Suprapubic skin (tissue), 4 donors: ENCODE results near the gene SLC6A7. TPM values are rescaled to one million over a fixed set of nuclear protein-coding genes. Genes with fewer than 3 reads are reported as not detected.

ENCODE experiments used
- DNase-seq, 2 donors: peaks; one replicate each; pipeline ENCODE4 v3.0.0-alpha.2; 2019; ENCODE audit warnings: low spot score in 2 of 2
- H3K27ac ChIP-seq: fragments of 200-600 bp; sonication (generic); one replicate; pipeline ENCODE4 v1.5.1; 2019
- H3K27me3 ChIP-seq: fragments of 200-600 bp; sonication (generic); one replicate; pipeline ENCODE4 v1.5.1; 2019
- H3K36me3 ChIP-seq: fragments of 200-600 bp; sonication (generic); one replicate; pipeline ENCODE4 v1.5.1; 2019
- H3K4me1 ChIP-seq: fragments of 200-600 bp; sonication (generic); one replicate; pipeline ENCODE4 v1.5.1; 2019
- H3K4me3 ChIP-seq: fragments of 200-600 bp; sonication (generic); one replicate; pipeline ENCODE4 v1.5.1; 2019; ENCODE audit warnings: mild to moderate bottlenecking
- H3K9me3 ChIP-seq: fragments of 200-600 bp; sonication (generic); one replicate; pipeline ENCODE4 v1.5.1; 2019
- EP300 ChIP-seq: sonication (generic); formaldehyde crosslinking; IDR thresholded peaks from one replicate; pipeline ENCODE4 v1.6.1; 2017; ENCODE audit warnings: antibody characterized with exemption
- POLR2A ChIP-seq, 2 donors: fragments of 450-650 bp; IDR thresholded peaks; one replicate each; pipeline ENCODE4 v1.6.1; 2017; ENCODE audit warnings: antibody characterized with exemption in 2 of 2, mild to moderate bottlenecking in 2 of 2, moderate library complexity in 2 of 2
- POLR2AphosphoS5 ChIP-seq, 3 donors: sonication (generic); formaldehyde crosslinking; IDR thresholded peaks; one replicate each; pipeline ENCODE4 v1.6.1; 2017; ENCODE audit warnings: antibody characterized with exemption in 3 of 3
- WGBS: methylation state at CpG from one replicate; pipeline ENCODE4 v1.1.5; 2018; 5-methylcytosine and 5-hydroxymethylcytosine counted together
- total RNA-seq, 4 donors: library from RNA; depleted of rRNA; stranded (reverse); fragments of >200 nt; gene quantifications; one replicate each; pipeline ENCODE4 v1.1.0, GENCODE V29; 2016
- TF ChIP-seq, protein P1 (sequence below), 2 donors: fragments of 200-600 bp in 1 of 2; fragments of 450-650 bp in 1 of 2; sonication (generic) in 1 of 2; IDR thresholded peaks; one replicate each; pipeline ENCODE4 v1.5.1; 2016 to 2019; ENCODE audit warnings: antibody characterized with exemption in 2 of 2, mild to moderate bottlenecking in 1 of 2, moderate library complexity in 1 of 2

SLC6A7 gene
- total RNA-seq, 4 donors from 2014 or later: not detected

DNA sequence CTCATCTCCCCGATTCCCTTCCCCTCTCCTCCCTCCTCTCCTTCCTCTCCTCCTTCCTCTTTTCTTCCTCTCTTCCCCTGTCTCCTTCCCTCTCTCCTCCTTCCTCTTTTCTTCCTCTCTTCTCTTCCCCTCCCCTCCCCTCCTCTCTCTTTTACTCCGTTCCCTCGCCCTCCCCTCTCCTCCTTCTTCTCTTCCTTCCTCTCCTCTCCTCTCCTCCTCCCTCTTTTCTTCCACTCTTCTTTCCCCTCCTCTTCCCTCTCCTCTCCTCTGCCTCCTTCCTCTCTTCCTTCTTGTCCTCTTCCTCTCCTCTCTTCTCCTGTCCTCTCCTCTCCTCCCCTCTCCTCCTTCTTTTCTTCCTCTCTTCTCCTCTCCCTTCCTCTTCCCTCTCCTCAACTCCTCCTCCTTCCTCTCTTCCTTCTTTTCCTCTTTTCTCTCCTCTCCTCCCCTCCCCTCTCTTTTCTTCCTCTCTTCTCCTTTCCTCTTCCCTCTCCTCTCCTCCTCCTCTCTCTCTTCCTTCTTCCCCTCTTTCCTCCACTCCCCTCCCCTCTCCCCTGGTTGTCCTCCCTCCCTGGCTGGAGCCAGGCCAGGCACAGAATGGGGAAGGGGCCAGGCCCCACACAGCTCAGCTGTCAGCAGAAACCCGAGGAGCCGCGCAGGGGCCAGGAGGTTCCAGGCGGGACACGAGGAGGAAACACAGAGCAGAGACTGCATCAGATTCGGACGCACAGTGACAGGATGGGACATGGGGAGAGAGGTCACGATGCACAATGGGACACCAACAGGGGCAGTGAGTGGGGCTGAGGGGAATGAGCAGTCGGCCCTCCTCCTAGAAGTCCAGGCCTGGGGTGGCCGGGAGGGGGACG lies 51.7 kb downstream of the SLC6A7 start:
- WGBS: 80% methylated on average over 14 of the region's 14 CpGs
- H3K36me3 ChIP-seq: no peaks in the 10 kb centered on the region

DNA sequence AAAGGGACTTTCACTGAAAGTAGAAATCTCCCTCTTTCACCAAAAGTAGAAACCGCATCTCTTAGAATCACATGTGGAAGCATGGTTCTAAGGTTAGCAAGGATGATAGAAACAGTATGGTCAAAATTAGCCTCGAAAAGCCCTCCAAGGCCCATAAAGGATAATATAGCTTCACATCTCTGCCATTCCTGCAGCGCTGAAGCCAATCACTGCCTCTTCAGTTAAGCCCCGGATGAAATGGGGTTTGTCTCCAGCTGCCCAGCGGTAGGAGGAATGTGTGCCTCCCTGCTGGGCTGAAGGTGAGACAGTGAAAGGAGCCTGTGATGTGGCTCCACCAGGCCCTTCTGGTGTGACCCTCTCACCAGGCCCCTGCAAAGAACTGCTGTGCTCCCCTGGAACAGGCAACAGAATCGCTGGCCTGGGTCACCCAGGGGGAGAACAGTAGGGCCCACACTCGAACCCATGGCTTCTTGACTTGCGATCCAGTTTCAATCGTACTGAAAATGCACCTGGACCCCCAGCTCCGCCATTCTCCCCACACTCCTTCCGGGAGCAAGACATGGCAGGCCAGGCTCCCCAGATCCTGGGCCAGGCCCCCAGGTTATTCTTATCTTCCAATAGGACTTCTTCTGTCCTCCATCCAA lies 52.5 kb downstream of the SLC6A7 start:
- Histone ChIP-seq H3K9me3 (no peaks in the 10 kb centered on the region), H3K27ac (no peak overlapping the region), H3K4me1 (peaks cover 11% of the 10 kb centered on the region), H3K36me3 (no peaks in the 10 kb centered on the region), H3K27me3 (no peaks in the 10 kb centered on the region), H3K4me3 (no peak overlapping the region)
- TF ChIP-seq POLR2AphosphoS5 (IDR thresholded peaks at IDR 0.05) (no peak), POLR2A (IDR thresholded peaks at IDR 0.05) (no peak)
- TF ChIP-seq, protein P1, sequence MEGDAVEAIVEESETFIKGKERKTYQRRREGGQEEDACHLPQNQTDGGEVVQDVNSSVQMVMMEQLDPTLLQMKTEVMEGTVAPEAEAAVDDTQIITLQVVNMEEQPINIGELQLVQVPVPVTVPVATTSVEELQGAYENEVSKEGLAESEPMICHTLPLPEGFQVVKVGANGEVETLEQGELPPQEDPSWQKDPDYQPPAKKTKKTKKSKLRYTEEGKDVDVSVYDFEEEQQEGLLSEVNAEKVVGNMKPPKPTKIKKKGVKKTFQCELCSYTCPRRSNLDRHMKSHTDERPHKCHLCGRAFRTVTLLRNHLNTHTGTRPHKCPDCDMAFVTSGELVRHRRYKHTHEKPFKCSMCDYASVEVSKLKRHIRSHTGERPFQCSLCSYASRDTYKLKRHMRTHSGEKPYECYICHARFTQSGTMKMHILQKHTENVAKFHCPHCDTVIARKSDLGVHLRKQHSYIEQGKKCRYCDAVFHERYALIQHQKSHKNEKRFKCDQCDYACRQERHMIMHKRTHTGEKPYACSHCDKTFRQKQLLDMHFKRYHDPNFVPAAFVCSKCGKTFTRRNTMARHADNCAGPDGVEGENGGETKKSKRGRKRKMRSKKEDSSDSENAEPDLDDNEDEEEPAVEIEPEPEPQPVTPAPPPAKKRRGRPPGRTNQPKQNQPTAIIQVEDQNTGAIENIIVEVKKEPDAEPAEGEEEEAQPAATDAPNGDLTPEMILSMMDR (IDR thresholded peaks at IDR 0.05): no peak
- whole genome bisulfite sequencing: 92% methylated on average over 11 of the region's 11 CpGs
- no peak for DNase-seq

More for the DNA sequence above, 51.7 kb downstream of the SLC6A7 start:
- H3K9me3 ChIP-seq: no peaks in the 10 kb centered on the region
- peaks cover 11% of the 10 kb centered on the region for H3K4me1 ChIP-seq
- H3K27me3 ChIP-seq: no peaks in the 10 kb centered on the region
- no peak for DNase-seq
- TF ChIP-seq POLR2AphosphoS5 (IDR thresholded peaks at IDR 0.05): no peak
- TF ChIP-seq, protein P1 (IDR thresholded peaks at IDR 0.05): no peak
- TF ChIP-seq EP300: no peak
- H3K4me3 ChIP-seq: no peak overlapping the region
- H3K27ac ChIP-seq: no peak overlapping the region

DNA sequence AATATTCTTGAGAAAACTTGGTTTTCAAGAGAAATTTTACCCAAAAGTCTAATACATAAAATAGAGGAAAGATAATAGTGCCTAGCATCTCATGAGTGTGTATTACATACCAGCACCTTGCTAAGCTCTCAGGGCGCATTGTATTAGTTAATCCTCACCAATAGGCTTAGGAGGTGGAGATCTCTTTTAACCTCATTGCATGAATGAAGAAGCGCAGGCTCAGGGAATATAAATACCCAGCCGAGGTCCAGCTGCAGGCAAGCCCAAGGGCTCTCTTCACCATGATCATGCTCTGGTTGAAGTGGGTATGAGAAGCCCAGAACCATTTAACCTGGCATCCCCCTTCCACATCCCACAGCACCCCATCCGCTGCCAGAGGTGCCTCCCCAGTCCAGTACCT lies 53.7 kb downstream of the SLC6A7 start:
- no peaks in the 10 kb centered on the region for H3K9me3 ChIP-seq
- H3K4me3 ChIP-seq: no peak overlapping the region
- WGBS: 76% methylated on average over 4 of the region's 4 CpGs
- H3K36me3 ChIP-seq: no peaks in the 10 kb centered on the region
- no peaks in the 10 kb centered on the region for H3K27me3 ChIP-seq
- no peak for TF ChIP-seq POLR2A (IDR thresholded peaks at IDR 0.05)
- TF ChIP-seq POLR2AphosphoS5 (IDR thresholded peaks at IDR 0.05): no peak
- TF ChIP-seq, protein P1 (IDR thresholded peaks at IDR 0.05): no peak
- no peak for DNase-seq
- no peak overlapping the region for H3K27ac ChIP-seq
- peaks cover 11% of the 10 kb centered on the region for H3K4me1 ChIP-seq

DNA sequence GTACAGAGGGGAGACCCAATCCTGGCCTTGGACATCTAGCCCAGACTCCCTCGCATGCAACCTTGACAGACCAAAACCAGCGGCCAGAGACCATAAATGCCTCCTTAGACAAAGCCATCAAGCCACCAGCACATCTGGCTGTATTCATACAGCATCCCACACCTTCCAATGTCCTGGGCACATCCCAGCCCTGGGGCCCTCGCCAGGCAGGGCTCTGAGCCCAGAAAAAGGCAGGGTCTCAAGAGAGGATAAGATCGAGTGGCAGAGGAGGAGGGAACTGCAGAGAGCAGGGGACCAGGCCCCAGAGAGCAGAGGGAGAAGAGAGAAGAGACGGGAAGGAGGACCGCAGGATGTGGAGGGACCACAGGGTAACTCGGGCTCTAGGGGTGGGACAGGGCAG lies 54.3 kb downstream of the SLC6A7 start:
- H3K36me3 ChIP-seq: no peaks in the 10 kb centered on the region
- no peaks in the 10 kb centered on the region for H3K27me3 ChIP-seq
- no peaks in the 10 kb centered on the region for H3K9me3 ChIP-seq
- peaks cover 11% of the 10 kb centered on the region for H3K4me1 ChIP-seq
- H3K4me3 ChIP-seq: no peak overlapping the region
- WGBS: 62% methylated on average over 7 of the region's 7 CpGs
- DNase-seq: no peak
- H3K27ac ChIP-seq: no peak overlapping the region
- TF ChIP-seq EP300: no peak
- no peak for TF ChIP-seq POLR2AphosphoS5 (IDR thresholded peaks at IDR 0.05)
- TF ChIP-seq POLR2A (IDR thresholded peaks at IDR 0.05): no peak
- TF ChIP-seq, protein P1 (IDR thresholded peaks at IDR 0.05): no peak

DNA sequence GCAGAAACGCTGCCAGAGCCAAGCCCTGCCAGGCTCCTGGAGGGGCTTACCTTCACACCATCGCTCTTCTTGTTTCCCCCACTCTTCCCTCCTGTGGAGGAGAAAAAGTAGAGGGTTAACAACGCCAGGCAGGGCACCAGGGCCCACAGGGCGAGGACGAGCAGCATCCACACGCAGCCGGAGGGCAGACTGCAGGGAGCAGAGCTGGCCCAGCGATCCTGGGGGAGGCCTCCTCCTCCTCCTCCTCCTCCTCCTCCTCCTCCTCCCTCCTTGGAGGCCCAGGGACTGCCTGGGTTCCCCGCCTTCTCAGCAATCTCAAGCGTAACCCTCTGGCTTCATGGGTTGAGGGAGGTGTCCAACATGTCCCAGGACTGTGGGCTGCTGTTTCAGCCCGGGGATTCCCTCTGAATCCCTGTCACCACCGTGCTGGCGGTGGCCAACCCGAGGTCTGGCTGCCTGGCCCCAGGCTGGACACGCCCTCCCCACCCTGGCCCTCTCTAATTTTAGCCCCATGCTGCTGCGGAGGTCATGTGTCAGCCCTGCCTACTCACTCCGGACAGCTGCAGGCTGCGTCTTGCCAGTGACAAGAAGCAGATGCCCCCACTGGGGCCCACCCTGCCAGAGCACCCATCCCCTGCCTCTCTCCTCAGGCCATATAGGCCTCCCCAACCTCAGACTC lies 55.4 kb downstream of the SLC6A7 start:
- no peak overlapping the region for H3K27ac ChIP-seq

More for the DNA sequence above, 55.4 kb downstream of the SLC6A7 start:
- 67% methylated on average over 18 of the region's 18 CpGs for WGBS
- DNase-seq: no peak
- Histone ChIP-seq H3K4me3 (no peak overlapping the region), H3K36me3 (no peaks in the 10 kb centered on the region), H3K4me1 (peaks cover 11% of the 10 kb centered on the region), H3K9me3 (no peaks in the 10 kb centered on the region), H3K27me3 (no peaks in the 10 kb centered on the region)
- TF ChIP-seq POLR2A (IDR thresholded peaks at IDR 0.05) (no peak), POLR2AphosphoS5 (IDR thresholded peaks at IDR 0.05) (no peak), EP300 (no peak)
- TF ChIP-seq, protein P1 (IDR thresholded peaks at IDR 0.05): no peak
